Measurements from ENCODE around the gene REV3L.

REV3L gene

GRCh38 chr6:111464184-111464583, 18.8 kb downstream of the REV3L start:
- Histone ChIP-seq H3K9ac (ENCODE audit: low read depth, low read length) (no peak overlapping the region), H3K27me3 (ENCODE audit: control insufficient read depth, insufficient read depth, low read length) (no peaks in the 10 kb centered on the region), H3K4me3 (ENCODE audit: low read length) (no peak overlapping the region), H3K4me1 (ENCODE audit: control insufficient read depth, insufficient read depth, low read length) (peaks cover 22% of the 10 kb centered on the region), H3K4me2 (ENCODE audit: low read length) (no peak overlapping the region), H3K36me3 (ENCODE audit: insufficient read depth, low read length) (peaks cover 1% of the 10 kb centered on the region), H3K9me3 (replicated peaks; ENCODE audit: low read length) (no peaks in the 10 kb centered on the region)

- H3K9me3 ChIP-seq (replicated peaks; ENCODE audit: low read length) = peaks cover 3% of the 10 kb centered on the region
- H3K4me2 ChIP-seq (ENCODE audit: low read length) = no peak overlapping the region
- no peaks in the 10 kb centered on the region for H3K27me3 ChIP-seq (ENCODE audit: control insufficient read depth, insufficient read depth, low read length)
- no peaks in the 10 kb centered on the region for H3K36me3 ChIP-seq (ENCODE audit: insufficient read depth, low read length)
- H3K4me1 ChIP-seq (ENCODE audit: control insufficient read depth, insufficient read depth, low read length) = peaks cover 11% of the 10 kb centered on the region
- H3K4me3 ChIP-seq (ENCODE audit: low read length) = no peak overlapping the region
- H3K9ac ChIP-seq (ENCODE audit: low read depth, low read length) = no peak overlapping the region
Observed at GRCh38 chr6:111462770-111463391, 20.1 kb downstream of the REV3L start.

- no peak overlapping the region for H3K9ac ChIP-seq (ENCODE audit: low read depth, low read length)
- H3K9me3 ChIP-seq (replicated peaks; ENCODE audit: low read length) = peaks cover 3% of the 10 kb centered on the region
- H3K4me1 ChIP-seq (ENCODE audit: control insufficient read depth, insufficient read depth, low read length) = peaks cover 8% of the 10 kb centered on the region
- peak overlapping the region; percentile 65 for H3K4me2 ChIP-seq (ENCODE audit: low read length)
- no peak overlapping the region for H3K4me3 ChIP-seq (ENCODE audit: low read length)
- no peaks in the 10 kb centered on the region for H3K27me3 ChIP-seq (ENCODE audit: control insufficient read depth, insufficient read depth, low read length)
- H3K36me3 ChIP-seq (ENCODE audit: insufficient read depth, low read length) = no peaks in the 10 kb centered on the region
Observed at GRCh38 chr6:111461860-111462259, 21.2 kb downstream of the REV3L start.

- H3K27me3 ChIP-seq (ENCODE audit: control insufficient read depth, insufficient read depth, low read length) = no peaks in the 10 kb centered on the region
- peaks cover 20% of the 10 kb centered on the region for H3K4me1 ChIP-seq (ENCODE audit: control insufficient read depth, insufficient read depth, low read length)
- H3K4me3 ChIP-seq (ENCODE audit: low read length) = no peak overlapping the region
- no peaks in the 10 kb centered on the region for H3K36me3 ChIP-seq (ENCODE audit: insufficient read depth, low read length)
- no peak overlapping the region for H3K9ac ChIP-seq (ENCODE audit: low read depth, low read length)
- H3K4me2 ChIP-seq (ENCODE audit: low read length) = no peak overlapping the region
- H3K9me3 ChIP-seq (replicated peaks; ENCODE audit: low read length) = peaks cover 3% of the 10 kb centered on the region
Observed at GRCh38 chr6:111458670-111459232, 24.3 kb downstream of the REV3L start.

- Histone ChIP-seq H3K9ac (ENCODE audit: low read depth, low read length) (no peak overlapping the region), H3K4me2 (ENCODE audit: low read length) (peak overlapping the region; percentile 13), H3K36me3 (ENCODE audit: insufficient read depth, low read length) (no peaks in the 10 kb centered on the region), H3K4me1 (ENCODE audit: control insufficient read depth, insufficient read depth, low read length) (peaks cover 22% of the 10 kb centered on the region), H3K9me3 (replicated peaks; ENCODE audit: low read length) (peaks cover 3% of the 10 kb centered on the region), H3K4me3 (ENCODE audit: low read length) (no peak overlapping the region), H3K27me3 (ENCODE audit: control insufficient read depth, insufficient read depth, low read length) (no peaks in the 10 kb centered on the region)
Observed at GRCh38 chr6:111456208-111456607, 26.8 kb downstream of the REV3L start.

GRCh38 chr6:111450636-111451035, 32.4 kb downstream of the REV3L start:
- peaks cover 30% of the 10 kb centered on the region for H3K4me1 ChIP-seq (ENCODE audit: control insufficient read depth, insufficient read depth, low read length)
- H3K4me2 ChIP-seq (ENCODE audit: low read length) = no peak overlapping the region
- no peaks in the 10 kb centered on the region for H3K9me3 ChIP-seq (replicated peaks; ENCODE audit: low read length)
- H3K27me3 ChIP-seq (ENCODE audit: control insufficient read depth, insufficient read depth, low read length) = no peaks in the 10 kb centered on the region
- H3K9ac ChIP-seq (ENCODE audit: low read depth, low read length) = no peak overlapping the region
- H3K36me3 ChIP-seq (ENCODE audit: insufficient read depth, low read length) = no peaks in the 10 kb centered on the region
- no peak overlapping the region for H3K4me3 ChIP-seq (ENCODE audit: low read length)

GRCh38 chr6:111450087-111450486, 32.9 kb downstream of the REV3L start:
- Histone ChIP-seq H3K4me3 (ENCODE audit: low read length) (no peak overlapping the region), H3K9me3 (replicated peaks; ENCODE audit: low read length) (no peaks in the 10 kb centered on the region), H3K27me3 (ENCODE audit: control insufficient read depth, insufficient read depth, low read length) (no peaks in the 10 kb centered on the region), H3K4me1 (ENCODE audit: control insufficient read depth, insufficient read depth, low read length) (peaks cover 30% of the 10 kb centered on the region), H3K36me3 (ENCODE audit: insufficient read depth, low read length) (no peaks in the 10 kb centered on the region), H3K9ac (ENCODE audit: low read depth, low read length) (no peak overlapping the region), H3K4me2 (ENCODE audit: low read length) (no peak overlapping the region)

GRCh38 chr6:111449129-111449528, 33.9 kb downstream of the REV3L start:
- no peak overlapping the region for H3K9ac ChIP-seq (ENCODE audit: low read depth, low read length)
- no peak overlapping the region for H3K4me3 ChIP-seq (ENCODE audit: low read length)
- peaks cover 30% of the 10 kb centered on the region for H3K4me1 ChIP-seq (ENCODE audit: control insufficient read depth, insufficient read depth, low read length)
- H3K36me3 ChIP-seq (ENCODE audit: insufficient read depth, low read length) = no peaks in the 10 kb centered on the region
- no peaks in the 10 kb centered on the region for H3K9me3 ChIP-seq (replicated peaks; ENCODE audit: low read length)
- no peaks in the 10 kb centered on the region for H3K27me3 ChIP-seq (ENCODE audit: control insufficient read depth, insufficient read depth, low read length)
- H3K4me2 ChIP-seq (ENCODE audit: low read length) = no peak overlapping the region

GRCh38 chr6:111447051-111447450, 36.0 kb downstream of the REV3L start:
- no peaks in the 10 kb centered on the region for H3K36me3 ChIP-seq (ENCODE audit: insufficient read depth, low read length)
- H3K4me1 ChIP-seq (ENCODE audit: control insufficient read depth, insufficient read depth, low read length) = peaks cover 29% of the 10 kb centered on the region
- H3K4me3 ChIP-seq (ENCODE audit: low read length) = no peak overlapping the region
- H3K9me3 ChIP-seq (replicated peaks; ENCODE audit: low read length) = no peaks in the 10 kb centered on the region
- H3K27me3 ChIP-seq (ENCODE audit: control insufficient read depth, insufficient read depth, low read length) = no peaks in the 10 kb centered on the region
- no peak overlapping the region for H3K9ac ChIP-seq (ENCODE audit: low read depth, low read length)
- H3K4me2 ChIP-seq (ENCODE audit: low read length) = no peak overlapping the region

- H3K4me2 ChIP-seq (ENCODE audit: low read length) = no peak overlapping the region
- no peaks in the 10 kb centered on the region for H3K36me3 ChIP-seq (ENCODE audit: insufficient read depth, low read length)
- H3K4me3 ChIP-seq (ENCODE audit: low read length) = no peak overlapping the region
- H3K27me3 ChIP-seq (ENCODE audit: control insufficient read depth, insufficient read depth, low read length) = no peaks in the 10 kb centered on the region
- H3K9ac ChIP-seq (ENCODE audit: low read depth, low read length) = no peak overlapping the region
- H3K9me3 ChIP-seq (replicated peaks; ENCODE audit: low read length) = no peaks in the 10 kb centered on the region
- H3K4me1 ChIP-seq (ENCODE audit: control insufficient read depth, insufficient read depth, low read length) = peaks cover 17% of the 10 kb centered on the region
Observed at GRCh38 chr6:111445861-111446267, 37.2 kb downstream of the REV3L start.

GRCh38 chr6:111444794-111445193, 38.2 kb downstream of the REV3L start:
- H3K36me3 ChIP-seq (ENCODE audit: insufficient read depth, low read length) = no peaks in the 10 kb centered on the region
- H3K9ac ChIP-seq (ENCODE audit: low read depth, low read length) = no peak overlapping the region
- H3K27me3 ChIP-seq (ENCODE audit: control insufficient read depth, insufficient read depth, low read length) = no peaks in the 10 kb centered on the region
- no peak overlapping the region for H3K4me2 ChIP-seq (ENCODE audit: low read length)
- no peaks in the 10 kb centered on the region for H3K9me3 ChIP-seq (replicated peaks; ENCODE audit: low read length)
- H3K4me3 ChIP-seq (ENCODE audit: low read length) = no peak overlapping the region
- H3K4me1 ChIP-seq (ENCODE audit: control insufficient read depth, insufficient read depth, low read length) = peaks cover 10% of the 10 kb centered on the region

GRCh38 chr6:111441678-111442243, 41.3 kb downstream of the REV3L start:
- H3K9ac ChIP-seq (ENCODE audit: low read depth, low read length) = no peak overlapping the region
- H3K4me2 ChIP-seq (ENCODE audit: low read length) = no peak overlapping the region
- H3K4me3 ChIP-seq (ENCODE audit: low read length) = no peak overlapping the region
- H3K9me3 ChIP-seq (replicated peaks; ENCODE audit: low read length) = no peaks in the 10 kb centered on the region
- H3K27me3 ChIP-seq (ENCODE audit: control insufficient read depth, insufficient read depth, low read length) = no peaks in the 10 kb centered on the region
- no peaks in the 10 kb centered on the region for H3K36me3 ChIP-seq (ENCODE audit: insufficient read depth, low read length)
- H3K4me1 ChIP-seq (ENCODE audit: control insufficient read depth, insufficient read depth, low read length) = peaks cover 5% of the 10 kb centered on the region
